ENCODE data around the gene CDH24. TPM values are rescaled to one million over a fixed set of nuclear protein-coding genes. Genes with fewer than 3 reads are reported as not detected.

Gene CDH24
- total and polyA plus RNA-seq, 2 of the 13 experiments (the other 11 are each of a cell fraction or from before 2014, with no cell fraction given), result 0.69 to 0.99 TPM

- TF ChIP-seq HNF1A (IDR thresholded peaks at IDR 0.05; ENCODE audit: low read depth) (peak; percentile 60), HNF1A (CRISPR knock-in tag; IDR thresholded peaks at IDR 0.05; ENCODE audit: borderline replicate concordance) (peak; percentile 90), NFE2 (CRISPR knock-in tag; IDR thresholded peaks at IDR 0.05) (0 out of 2 replicates have a peak, but pooled peaks have one; percentile 55), ZFP36L1 (CRISPR knock-in tag; IDR thresholded peaks at IDR 0.05) (peak; percentile 99), ZNF274 (CRISPR knock-in tag; IDR thresholded peaks at IDR 0.05) (peak; percentile 99), ZBTB26 (CRISPR knock-in tag; IDR thresholded peaks at IDR 0.05; ENCODE audit: borderline replicate concordance) (peak; percentile 95), MBNL3 (CRISPR knock-in tag; conservative IDR thresholded peaks at IDR 0.05) (no peak), ZNF747 (CRISPR knock-in tag; IDR thresholded peaks at IDR 0.05; ENCODE audit: borderline replicate concordance) (peak; percentile 99), TFE3 (CRISPR knock-in tag; IDR thresholded peaks at IDR 0.05) (peak; percentile 97), ZBTB21 (CRISPR knock-in tag; IDR thresholded peaks at IDR 0.05) (peak; percentile 65), POLR2G (IDR thresholded peaks at IDR 0.05; ENCODE audit: low read depth, low read length) (peak; percentile 98), ZBTB42 (CRISPR knock-in tag; IDR thresholded peaks at IDR 0.05) (peak; percentile 98; the same call in 1 of the 2 replicates), NR0B2 (CRISPR knock-in tag; IDR thresholded peaks at IDR 0.05) (peak; percentile 99)
- TF ChIP-seq, protein P1, sequence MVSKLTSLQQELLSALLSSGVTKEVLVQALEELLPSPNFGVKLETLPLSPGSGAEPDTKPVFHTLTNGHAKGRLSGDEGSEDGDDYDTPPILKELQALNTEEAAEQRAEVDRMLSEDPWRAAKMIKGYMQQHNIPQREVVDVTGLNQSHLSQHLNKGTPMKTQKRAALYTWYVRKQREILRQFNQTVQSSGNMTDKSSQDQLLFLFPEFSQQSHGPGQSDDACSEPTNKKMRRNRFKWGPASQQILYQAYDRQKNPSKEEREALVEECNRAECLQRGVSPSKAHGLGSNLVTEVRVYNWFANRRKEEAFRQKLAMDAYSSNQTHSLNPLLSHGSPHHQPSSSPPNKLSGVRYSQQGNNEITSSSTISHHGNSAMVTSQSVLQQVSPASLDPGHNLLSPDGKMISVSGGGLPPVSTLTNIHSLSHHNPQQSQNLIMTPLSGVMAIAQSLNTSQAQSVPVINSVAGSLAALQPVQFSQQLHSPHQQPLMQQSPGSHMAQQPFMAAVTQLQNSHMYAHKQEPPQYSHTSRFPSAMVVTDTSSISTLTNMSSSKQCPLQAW (CRISPR knock-in tag; IDR thresholded peaks at IDR 0.05), result peak; percentile 98
- TF ChIP-seq, protein P2, sequence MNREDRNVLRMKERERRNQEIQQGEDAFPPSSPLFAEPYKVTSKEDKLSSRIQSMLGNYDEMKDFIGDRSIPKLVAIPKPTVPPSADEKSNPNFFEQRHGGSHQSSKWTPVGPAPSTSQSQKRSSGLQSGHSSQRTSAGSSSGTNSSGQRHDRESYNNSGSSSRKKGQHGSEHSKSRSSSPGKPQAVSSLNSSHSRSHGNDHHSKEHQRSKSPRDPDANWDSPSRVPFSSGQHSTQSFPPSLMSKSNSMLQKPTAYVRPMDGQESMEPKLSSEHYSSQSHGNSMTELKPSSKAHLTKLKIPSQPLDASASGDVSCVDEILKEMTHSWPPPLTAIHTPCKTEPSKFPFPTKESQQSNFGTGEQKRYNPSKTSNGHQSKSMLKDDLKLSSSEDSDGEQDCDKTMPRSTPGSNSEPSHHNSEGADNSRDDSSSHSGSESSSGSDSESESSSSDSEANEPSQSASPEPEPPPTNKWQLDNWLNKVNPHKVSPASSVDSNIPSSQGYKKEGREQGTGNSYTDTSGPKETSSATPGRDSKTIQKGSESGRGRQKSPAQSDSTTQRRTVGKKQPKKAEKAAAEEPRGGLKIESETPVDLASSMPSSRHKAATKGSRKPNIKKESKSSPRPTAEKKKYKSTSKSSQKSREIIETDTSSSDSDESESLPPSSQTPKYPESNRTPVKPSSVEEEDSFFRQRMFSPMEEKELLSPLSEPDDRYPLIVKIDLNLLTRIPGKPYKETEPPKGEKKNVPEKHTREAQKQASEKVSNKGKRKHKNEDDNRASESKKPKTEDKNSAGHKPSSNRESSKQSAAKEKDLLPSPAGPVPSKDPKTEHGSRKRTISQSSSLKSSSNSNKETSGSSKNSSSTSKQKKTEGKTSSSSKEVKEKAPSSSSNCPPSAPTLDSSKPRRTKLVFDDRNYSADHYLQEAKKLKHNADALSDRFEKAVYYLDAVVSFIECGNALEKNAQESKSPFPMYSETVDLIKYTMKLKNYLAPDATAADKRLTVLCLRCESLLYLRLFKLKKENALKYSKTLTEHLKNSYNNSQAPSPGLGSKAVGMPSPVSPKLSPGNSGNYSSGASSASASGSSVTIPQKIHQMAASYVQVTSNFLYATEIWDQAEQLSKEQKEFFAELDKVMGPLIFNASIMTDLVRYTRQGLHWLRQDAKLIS (CRISPR knock-in tag; IDR thresholded peaks at IDR 0.05), result peak; percentile 86
Measured at GRCh38 chr14:23006544-23007419, 50.5 kb downstream of the CDH24 start (continued).
